Measurements from ENCODE around the gene C3orf20. TPM values are rescaled to one million over a fixed set of nuclear protein-coding genes. Genes with fewer than 3 reads are reported as not detected.

The C3orf20 gene
- total and polyA plus RNA-seq, 2 experiments from 2014 or later = not detected

DNA sequence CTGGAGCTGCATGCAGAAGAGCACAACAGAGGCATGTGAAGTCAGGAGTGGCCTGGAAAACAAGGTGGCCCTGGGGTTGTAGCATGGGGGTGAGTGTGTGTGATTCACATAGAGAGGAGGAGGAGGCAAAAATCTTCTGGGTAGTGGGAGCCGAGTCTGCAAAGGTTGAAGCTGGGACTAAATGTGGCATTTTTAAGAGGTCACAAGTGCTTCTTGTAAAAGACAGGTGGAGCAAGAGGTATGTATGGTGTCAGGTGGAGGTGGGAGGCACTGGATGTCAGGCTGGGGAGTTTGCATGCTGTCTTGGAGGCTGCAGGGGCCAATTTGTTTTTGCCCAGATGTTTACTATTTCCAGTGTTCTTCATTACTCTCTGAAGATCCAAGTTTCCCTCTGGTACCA, 42.4 kb downstream of the C3orf20 start:
- no peaks in the 10 kb centered on the region for H3K27me3 Mint-ChIP-seq (ENCODE audit: insufficient read depth, low read depth, poor library complexity)
- H3K4me1 Mint-ChIP-seq = peaks cover 6% of the 10 kb centered on the region
- Histone ChIP-seq H3K27me3 (ENCODE audit: insufficient read depth) (no peaks in the 10 kb centered on the region), H3K4me3 (no peak overlapping the region), H3K79me2 (replicated peaks; ENCODE audit: insufficient read depth) (no peaks in the 10 kb centered on the region), H3K27ac (ENCODE audit: low read depth) (no peak overlapping the region), H3K4me2 (no peak overlapping the region), H3K9me2 (ENCODE audit: insufficient read depth) (no peaks in the 10 kb centered on the region), H3F3A (replicated peaks; ENCODE audit: low read depth) (no peaks in the 10 kb centered on the region), H4K20me1 (replicated peaks; ENCODE audit: insufficient read depth) (no peaks in the 10 kb centered on the region), H2AFZ (no peak overlapping the region; the same call in 1 of the 2 replicates), H3K4me1 (ENCODE audit: insufficient read depth) (no peaks in the 10 kb centered on the region), H3K36me3 (ENCODE audit: insufficient read depth) (no peaks in the 10 kb centered on the region)
- no peak overlapping the region for H3K4me3 Mint-ChIP-seq
- H3K36me3 Mint-ChIP-seq (ENCODE audit: low read depth) = no peaks in the 10 kb centered on the region
- no peak overlapping the region for H3K27ac Mint-ChIP-seq
- ATAC-seq (peak; percentile 65), DNase-seq (ENCODE audit: low spot score) (peak; percentile 19)
- TF ChIP-seq, protein P1, sequence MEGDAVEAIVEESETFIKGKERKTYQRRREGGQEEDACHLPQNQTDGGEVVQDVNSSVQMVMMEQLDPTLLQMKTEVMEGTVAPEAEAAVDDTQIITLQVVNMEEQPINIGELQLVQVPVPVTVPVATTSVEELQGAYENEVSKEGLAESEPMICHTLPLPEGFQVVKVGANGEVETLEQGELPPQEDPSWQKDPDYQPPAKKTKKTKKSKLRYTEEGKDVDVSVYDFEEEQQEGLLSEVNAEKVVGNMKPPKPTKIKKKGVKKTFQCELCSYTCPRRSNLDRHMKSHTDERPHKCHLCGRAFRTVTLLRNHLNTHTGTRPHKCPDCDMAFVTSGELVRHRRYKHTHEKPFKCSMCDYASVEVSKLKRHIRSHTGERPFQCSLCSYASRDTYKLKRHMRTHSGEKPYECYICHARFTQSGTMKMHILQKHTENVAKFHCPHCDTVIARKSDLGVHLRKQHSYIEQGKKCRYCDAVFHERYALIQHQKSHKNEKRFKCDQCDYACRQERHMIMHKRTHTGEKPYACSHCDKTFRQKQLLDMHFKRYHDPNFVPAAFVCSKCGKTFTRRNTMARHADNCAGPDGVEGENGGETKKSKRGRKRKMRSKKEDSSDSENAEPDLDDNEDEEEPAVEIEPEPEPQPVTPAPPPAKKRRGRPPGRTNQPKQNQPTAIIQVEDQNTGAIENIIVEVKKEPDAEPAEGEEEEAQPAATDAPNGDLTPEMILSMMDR (conservative IDR thresholded peaks at IDR 0.05; ENCODE audit: low read depth in 2 of 2) = peak; percentile 9 to 50; a peak in 2 of 4 replicates
- TF ChIP-seq STAT1 (IDR thresholded peaks at IDR 0.05; ENCODE audit: unreplicated experiment) = no peak
- H3K9me3 Mint-ChIP-seq = no peaks in the 10 kb centered on the region

DNA sequence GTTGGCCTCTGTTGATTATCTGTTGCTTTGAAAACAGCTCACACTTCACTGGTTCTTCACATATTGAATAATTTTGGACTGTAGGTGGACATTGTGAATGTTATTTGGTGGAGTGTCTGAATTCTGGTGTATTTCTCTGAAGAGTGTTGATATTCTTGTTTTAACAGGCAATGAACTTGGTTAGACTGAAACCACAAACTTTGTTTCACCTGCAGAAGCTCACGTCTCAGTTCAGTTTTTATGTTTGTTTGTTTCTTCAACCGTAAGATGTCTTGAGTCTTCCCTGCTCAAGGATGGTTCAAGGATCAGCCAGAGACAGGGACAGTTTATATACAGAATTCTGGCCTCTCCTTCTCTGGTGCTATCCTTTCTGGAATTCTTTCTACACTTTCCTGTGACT, 43.6 kb downstream of the C3orf20 start:
- H3K79me2 ChIP-seq (replicated peaks; ENCODE audit: insufficient read depth) = no peaks in the 10 kb centered on the region
- Mint-ChIP-seq H3K4me3 (no peak overlapping the region), H3K27ac (no peak overlapping the region), H3K36me3 (ENCODE audit: low read depth) (no peaks in the 10 kb centered on the region), H3K4me1 (peaks cover 6% of the 10 kb centered on the region), H3K9me3 (no peaks in the 10 kb centered on the region), H3K27me3 (ENCODE audit: insufficient read depth, low read depth, poor library complexity) (peaks cover 1% of the 10 kb centered on the region)
- H3K27ac ChIP-seq (ENCODE audit: low read depth) = no peak overlapping the region
- no peaks in the 10 kb centered on the region for H4K20me1 ChIP-seq (replicated peaks; ENCODE audit: insufficient read depth)
- no peak for ATAC-seq
- no peak overlapping the region for H2AFZ ChIP-seq
- H3K9me2 ChIP-seq (ENCODE audit: insufficient read depth) = no peaks in the 10 kb centered on the region
- H3K27me3 ChIP-seq (ENCODE audit: insufficient read depth) = no peaks in the 10 kb centered on the region
- no peaks in the 10 kb centered on the region for H3K4me1 ChIP-seq (ENCODE audit: insufficient read depth)
- H3K36me3 ChIP-seq (ENCODE audit: insufficient read depth) = no peaks in the 10 kb centered on the region
- no peak for DNase-seq (ENCODE audit: low spot score)
- H3K4me2 ChIP-seq = no peak overlapping the region
- H3K4me3 ChIP-seq = no peak overlapping the region
- H3F3A ChIP-seq (replicated peaks; ENCODE audit: low read depth) = no peaks in the 10 kb centered on the region
- TF ChIP-seq, protein P1 (conservative IDR thresholded peaks at IDR 0.05; ENCODE audit: low read depth in 2 of 2) = no peak
- TF ChIP-seq EZH2phosphoT487 (IDR thresholded peaks at IDR 0.05; ENCODE audit: unreplicated experiment) (no peak), NANOG (IDR thresholded peaks at IDR 0.05; ENCODE audit: borderline replicate concordance) (no peak), POLR2AphosphoS5 (IDR thresholded peaks at IDR 0.05; ENCODE audit: low read depth) (no peak)
- TF ChIP-seq, protein P2, sequence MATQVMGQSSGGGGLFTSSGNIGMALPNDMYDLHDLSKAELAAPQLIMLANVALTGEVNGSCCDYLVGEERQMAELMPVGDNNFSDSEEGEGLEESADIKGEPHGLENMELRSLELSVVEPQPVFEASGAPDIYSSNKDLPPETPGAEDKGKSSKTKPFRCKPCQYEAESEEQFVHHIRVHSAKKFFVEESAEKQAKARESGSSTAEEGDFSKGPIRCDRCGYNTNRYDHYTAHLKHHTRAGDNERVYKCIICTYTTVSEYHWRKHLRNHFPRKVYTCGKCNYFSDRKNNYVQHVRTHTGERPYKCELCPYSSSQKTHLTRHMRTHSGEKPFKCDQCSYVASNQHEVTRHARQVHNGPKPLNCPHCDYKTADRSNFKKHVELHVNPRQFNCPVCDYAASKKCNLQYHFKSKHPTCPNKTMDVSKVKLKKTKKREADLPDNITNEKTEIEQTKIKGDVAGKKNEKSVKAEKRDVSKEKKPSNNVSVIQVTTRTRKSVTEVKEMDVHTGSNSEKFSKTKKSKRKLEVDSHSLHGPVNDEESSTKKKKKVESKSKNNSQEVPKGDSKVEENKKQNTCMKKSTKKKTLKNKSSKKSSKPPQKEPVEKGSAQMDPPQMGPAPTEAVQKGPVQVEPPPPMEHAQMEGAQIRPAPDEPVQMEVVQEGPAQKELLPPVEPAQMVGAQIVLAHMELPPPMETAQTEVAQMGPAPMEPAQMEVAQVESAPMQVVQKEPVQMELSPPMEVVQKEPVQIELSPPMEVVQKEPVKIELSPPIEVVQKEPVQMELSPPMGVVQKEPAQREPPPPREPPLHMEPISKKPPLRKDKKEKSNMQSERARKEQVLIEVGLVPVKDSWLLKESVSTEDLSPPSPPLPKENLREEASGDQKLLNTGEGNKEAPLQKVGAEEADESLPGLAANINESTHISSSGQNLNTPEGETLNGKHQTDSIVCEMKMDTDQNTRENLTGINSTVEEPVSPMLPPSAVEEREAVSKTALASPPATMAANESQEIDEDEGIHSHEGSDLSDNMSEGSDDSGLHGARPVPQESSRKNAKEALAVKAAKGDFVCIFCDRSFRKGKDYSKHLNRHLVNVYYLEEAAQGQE (IDR thresholded peaks at IDR 0.05; ENCODE audit: unreplicated experiment) = no peak
- TF ChIP-seq, protein P3, sequence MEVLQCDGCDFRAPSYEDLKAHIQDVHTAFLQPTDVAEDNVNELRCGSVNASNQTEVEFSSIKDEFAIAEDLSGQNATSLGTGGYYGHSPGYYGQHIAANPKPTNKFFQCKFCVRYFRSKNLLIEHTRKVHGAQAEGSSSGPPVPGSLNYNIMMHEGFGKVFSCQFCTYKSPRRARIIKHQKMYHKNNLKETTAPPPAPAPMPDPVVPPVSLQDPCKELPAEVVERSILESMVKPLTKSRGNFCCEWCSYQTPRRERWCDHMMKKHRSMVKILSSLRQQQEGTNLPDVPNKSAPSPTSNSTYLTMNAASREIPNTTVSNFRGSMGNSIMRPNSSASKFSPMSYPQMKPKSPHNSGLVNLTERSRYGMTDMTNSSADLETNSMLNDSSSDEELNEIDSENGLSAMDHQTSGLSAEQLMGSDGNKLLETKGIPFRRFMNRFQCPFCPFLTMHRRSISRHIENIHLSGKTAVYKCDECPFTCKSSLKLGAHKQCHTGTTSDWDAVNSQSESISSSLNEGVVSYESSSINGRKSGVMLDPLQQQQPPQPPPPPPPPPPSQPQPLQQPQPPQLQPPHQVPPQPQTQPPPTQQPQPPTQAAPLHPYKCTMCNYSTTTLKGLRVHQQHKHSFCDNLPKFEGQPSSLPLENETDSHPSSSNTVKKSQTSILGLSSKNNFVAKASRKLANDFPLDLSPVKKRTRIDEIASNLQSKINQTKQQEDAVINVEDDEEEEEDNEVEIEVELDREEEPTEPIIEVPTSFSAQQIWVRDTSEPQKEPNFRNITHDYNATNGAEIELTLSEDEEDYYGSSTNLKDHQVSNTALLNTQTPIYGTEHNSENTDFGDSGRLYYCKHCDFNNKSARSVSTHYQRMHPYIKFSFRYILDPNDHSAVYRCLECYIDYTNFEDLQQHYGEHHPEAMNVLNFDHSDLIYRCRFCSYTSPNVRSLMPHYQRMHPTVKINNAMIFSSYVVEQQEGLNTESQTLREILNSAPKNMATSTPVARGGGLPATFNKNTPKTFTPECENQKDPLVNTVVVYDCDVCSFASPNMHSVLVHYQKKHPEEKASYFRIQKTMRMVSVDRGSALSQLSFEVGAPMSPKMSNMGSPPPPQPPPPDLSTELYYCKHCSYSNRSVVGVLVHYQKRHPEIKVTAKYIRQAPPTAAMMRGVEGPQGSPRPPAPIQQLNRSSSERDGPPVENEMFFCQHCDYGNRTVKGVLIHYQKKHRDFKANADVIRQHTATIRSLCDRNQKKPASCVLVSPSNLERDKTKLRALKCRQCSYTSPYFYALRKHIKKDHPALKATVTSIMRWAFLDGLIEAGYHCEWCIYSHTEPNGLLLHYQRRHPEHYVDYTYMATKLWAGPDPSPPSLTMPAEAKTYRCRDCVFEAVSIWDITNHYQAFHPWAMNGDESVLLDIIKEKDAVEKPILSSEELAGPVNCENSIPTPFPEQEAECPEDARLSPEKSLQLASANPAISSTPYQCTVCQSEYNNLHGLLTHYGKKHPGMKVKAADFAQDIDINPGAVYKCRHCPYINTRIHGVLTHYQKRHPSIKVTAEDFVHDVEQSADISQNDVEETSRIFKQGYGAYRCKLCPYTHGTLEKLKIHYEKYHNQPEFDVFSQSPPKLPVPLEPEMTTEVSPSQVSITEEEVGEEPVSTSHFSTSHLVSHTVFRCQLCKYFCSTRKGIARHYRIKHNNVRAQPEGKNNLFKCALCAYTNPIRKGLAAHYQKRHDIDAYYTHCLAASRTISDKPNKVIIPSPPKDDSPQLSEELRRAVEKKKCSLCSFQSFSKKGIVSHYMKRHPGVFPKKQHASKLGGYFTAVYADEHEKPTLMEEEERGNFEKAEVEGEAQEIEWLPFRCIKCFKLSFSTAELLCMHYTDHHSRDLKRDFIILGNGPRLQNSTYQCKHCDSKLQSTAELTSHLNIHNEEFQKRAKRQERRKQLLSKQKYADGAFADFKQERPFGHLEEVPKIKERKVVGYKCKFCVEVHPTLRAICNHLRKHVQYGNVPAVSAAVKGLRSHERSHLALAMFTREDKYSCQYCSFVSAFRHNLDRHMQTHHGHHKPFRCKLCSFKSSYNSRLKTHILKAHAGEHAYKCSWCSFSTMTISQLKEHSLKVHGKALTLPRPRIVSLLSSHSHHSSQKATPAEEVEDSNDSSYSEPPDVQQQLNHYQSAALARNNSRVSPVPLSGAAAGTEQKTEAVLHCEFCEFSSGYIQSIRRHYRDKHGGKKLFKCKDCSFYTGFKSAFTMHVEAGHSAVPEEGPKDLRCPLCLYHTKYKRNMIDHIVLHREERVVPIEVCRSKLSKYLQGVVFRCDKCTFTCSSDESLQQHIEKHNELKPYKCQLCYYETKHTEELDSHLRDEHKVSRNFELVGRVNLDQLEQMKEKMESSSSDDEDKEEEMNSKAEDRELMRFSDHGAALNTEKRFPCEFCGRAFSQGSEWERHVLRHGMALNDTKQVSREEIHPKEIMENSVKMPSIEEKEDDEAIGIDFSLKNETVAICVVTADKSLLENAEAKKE (CRISPR knock-in tag; IDR thresholded peaks at IDR 0.05) = no peak
